Parathyroid adenoma (tissue), 2 donors: ENCODE data around the gene GRIN3A.

Experiments
- H2AFZ ChIP-seq: fragments of 300-600 bp; sonication (generic); one replicate; pipeline ENCODE4 v1.7.0; 2017; ENCODE audit warnings: antibody characterized with exemption, mild to moderate bottlenecking
- H3K27ac ChIP-seq: fragments of 300-600 bp; sonication (generic); one replicate; pipeline ENCODE4 v1.7.0; 2017
- H3K27me3 ChIP-seq: fragments of 300-600 bp; sonication (generic); one replicate; pipeline ENCODE4 v1.7.0; 2017; ENCODE audit warnings: low read length; ENCODE audit not compliant: control insufficient read depth, insufficient read depth
- H3K36me3 ChIP-seq: fragments of 300-600 bp; sonication (generic); one replicate; pipeline ENCODE4 v1.7.0; 2017; ENCODE audit warnings: low read length; ENCODE audit not compliant: control insufficient read depth, insufficient read depth
- H3K4me1 ChIP-seq: fragments of 300-600 bp; sonication (generic); one replicate; pipeline ENCODE4 v1.7.0; 2017; ENCODE audit warnings: control low read depth
- H3K4me2 ChIP-seq: fragments of 300-600 bp; sonication (generic); one replicate; pipeline ENCODE4 v1.7.0; 2017; ENCODE audit warnings: low read length
- H3K4me3 ChIP-seq: fragments of 300-600 bp; sonication (generic); one replicate; pipeline ENCODE4 v1.7.0; 2017; ENCODE audit warnings: low read depth, low read length
- H3K79me2 ChIP-seq: fragments of 300-600 bp; sonication (generic); one replicate; pipeline ENCODE4 v1.7.0; 2017; ENCODE audit warnings: control low read depth
- H3K9ac ChIP-seq: fragments of 300-600 bp; sonication (generic); one replicate; pipeline ENCODE4 v1.7.0; 2017; ENCODE audit warnings: mild to moderate bottlenecking
- H3K9me3 ChIP-seq: fragments of 300-600 bp; sonication (generic); one replicate; pipeline ENCODE4 v1.7.0; 2017; ENCODE audit warnings: low read length; ENCODE audit not compliant: control insufficient read depth
- TF ChIP-seq, protein P1 (sequence below): fragments of 300-600 bp; sonication (generic); IDR thresholded peaks from one replicate; pipeline ENCODE4 v1.7.0; 2017; ENCODE audit warnings: antibody characterized with exemption, mild to moderate bottlenecking
- donor health status: primary hyperparathyroidism.

Gene GRIN3A

GRCh38 chr9:101572316-101572715, 166.1 kb downstream of the GRIN3A start:
- Histone ChIP-seq H3K9ac (no peak overlapping the region), H3K9me3 (no peaks in the 10 kb centered on the region), H3K36me3 (no peaks in the 10 kb centered on the region), H3K4me1 (peaks cover 4% of the 10 kb centered on the region), H3K27ac (no peak overlapping the region), H3K27me3 (no peaks in the 10 kb centered on the region), H3K79me2 (no peaks in the 10 kb centered on the region), H3K4me2 (no peak overlapping the region), H3K4me3 (no peak overlapping the region), H2AFZ (no peak overlapping the region)
- TF ChIP-seq, protein P1, sequence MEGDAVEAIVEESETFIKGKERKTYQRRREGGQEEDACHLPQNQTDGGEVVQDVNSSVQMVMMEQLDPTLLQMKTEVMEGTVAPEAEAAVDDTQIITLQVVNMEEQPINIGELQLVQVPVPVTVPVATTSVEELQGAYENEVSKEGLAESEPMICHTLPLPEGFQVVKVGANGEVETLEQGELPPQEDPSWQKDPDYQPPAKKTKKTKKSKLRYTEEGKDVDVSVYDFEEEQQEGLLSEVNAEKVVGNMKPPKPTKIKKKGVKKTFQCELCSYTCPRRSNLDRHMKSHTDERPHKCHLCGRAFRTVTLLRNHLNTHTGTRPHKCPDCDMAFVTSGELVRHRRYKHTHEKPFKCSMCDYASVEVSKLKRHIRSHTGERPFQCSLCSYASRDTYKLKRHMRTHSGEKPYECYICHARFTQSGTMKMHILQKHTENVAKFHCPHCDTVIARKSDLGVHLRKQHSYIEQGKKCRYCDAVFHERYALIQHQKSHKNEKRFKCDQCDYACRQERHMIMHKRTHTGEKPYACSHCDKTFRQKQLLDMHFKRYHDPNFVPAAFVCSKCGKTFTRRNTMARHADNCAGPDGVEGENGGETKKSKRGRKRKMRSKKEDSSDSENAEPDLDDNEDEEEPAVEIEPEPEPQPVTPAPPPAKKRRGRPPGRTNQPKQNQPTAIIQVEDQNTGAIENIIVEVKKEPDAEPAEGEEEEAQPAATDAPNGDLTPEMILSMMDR = no peak

DNA sequence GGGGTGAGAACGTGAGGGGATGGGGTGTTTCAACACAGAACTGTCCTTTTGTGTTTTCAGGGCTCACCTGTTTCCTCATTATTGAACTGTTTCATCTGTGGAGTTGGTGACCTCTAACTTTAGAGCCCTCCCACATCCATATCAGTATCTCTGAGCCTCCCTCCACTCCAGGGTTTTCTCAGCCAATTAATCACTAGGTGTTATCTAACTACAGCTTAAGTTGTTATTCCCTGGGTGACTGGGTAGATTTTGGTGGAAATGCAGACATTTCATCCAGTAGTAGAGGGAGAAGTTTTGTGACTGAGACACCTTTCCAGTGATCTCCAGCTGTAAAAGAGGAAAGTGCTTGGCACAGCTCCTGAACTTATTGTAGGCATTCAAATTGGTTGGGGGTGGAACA, 167.3 kb downstream of the GRIN3A start:
- Histone ChIP-seq H3K79me2 (no peaks in the 10 kb centered on the region), H3K4me3 (no peak overlapping the region), H3K27me3 (no peaks in the 10 kb centered on the region), H3K9me3 (no peaks in the 10 kb centered on the region), H3K4me1 (peaks cover 4% of the 10 kb centered on the region), H3K27ac (no peak overlapping the region), H2AFZ (no peak overlapping the region), H3K36me3 (no peaks in the 10 kb centered on the region), H3K9ac (no peak overlapping the region), H3K4me2 (no peak overlapping the region)
- TF ChIP-seq, protein P1 = no peak

- H3K4me1 ChIP-seq = peaks cover 4% of the 10 kb centered on the region
- TF ChIP-seq, protein P1 = no peak
- no peaks in the 10 kb centered on the region for H3K27me3 ChIP-seq
- no peaks in the 10 kb centered on the region for H3K36me3 ChIP-seq
- no peak overlapping the region for H3K4me3 ChIP-seq
- no peak overlapping the region for H3K9ac ChIP-seq
- no peaks in the 10 kb centered on the region for H3K79me2 ChIP-seq
- no peak overlapping the region for H3K27ac ChIP-seq
- no peak overlapping the region for H2AFZ ChIP-seq
- no peak overlapping the region for H3K4me2 ChIP-seq
- H3K9me3 ChIP-seq = no peaks in the 10 kb centered on the region
Observed at GRCh38 chr9:101569741-101570501, 168.5 kb downstream of the GRIN3A start.

- no peaks in the 10 kb centered on the region for H3K36me3 ChIP-seq
- no peak overlapping the region for H3K4me3 ChIP-seq
- TF ChIP-seq, protein P1 = no peak
- H3K4me1 ChIP-seq = peaks cover 4% of the 10 kb centered on the region
- no peak overlapping the region for H3K27ac ChIP-seq
- no peaks in the 10 kb centered on the region for H3K9me3 ChIP-seq
- no peaks in the 10 kb centered on the region for H3K79me2 ChIP-seq
- H3K4me2 ChIP-seq = no peak overlapping the region
- no peak overlapping the region for H3K9ac ChIP-seq
- H2AFZ ChIP-seq = no peak overlapping the region
- H3K27me3 ChIP-seq = no peaks in the 10 kb centered on the region
Observed at GRCh38 chr9:101567725-101568350, 170.6 kb downstream of the GRIN3A start.
